GM11168 (cell line): ENCODE results near the gene MEAK7.

Experiments
- in situ Hi-C: fragments of 300-500 bp; cut with MboI; formaldehyde crosslinking; loops from one replicate; pipeline ENCODE4 v1.12.0; 2022; ENCODE audit warnings: low sequenced_read_pairs; ENCODE audit not compliant: unreplicated experiment

Gene MEAK7

DNA sequence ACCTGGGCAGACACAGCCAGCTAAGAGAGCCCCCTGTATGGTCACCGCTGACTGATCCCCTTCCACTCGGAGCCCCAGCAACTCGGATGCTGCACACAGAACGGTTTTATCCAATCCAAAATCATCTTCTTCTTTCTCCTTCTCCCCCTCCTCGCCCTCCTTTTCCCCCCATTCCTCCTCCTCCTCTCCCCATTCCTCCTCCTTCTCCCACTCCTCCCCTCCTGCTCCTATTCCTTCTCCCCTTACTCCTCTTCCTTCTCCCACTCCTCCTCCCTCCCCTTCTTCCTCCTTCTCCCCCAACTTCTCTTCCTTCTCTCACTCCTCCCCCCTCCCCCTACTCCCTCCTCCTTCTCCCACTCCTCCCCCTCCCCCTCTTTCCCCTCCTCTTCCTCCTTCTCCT lies 30.4 kb upstream of the MEAK7 start:
- in situ Hi-C loops: no loop called here

DNA sequence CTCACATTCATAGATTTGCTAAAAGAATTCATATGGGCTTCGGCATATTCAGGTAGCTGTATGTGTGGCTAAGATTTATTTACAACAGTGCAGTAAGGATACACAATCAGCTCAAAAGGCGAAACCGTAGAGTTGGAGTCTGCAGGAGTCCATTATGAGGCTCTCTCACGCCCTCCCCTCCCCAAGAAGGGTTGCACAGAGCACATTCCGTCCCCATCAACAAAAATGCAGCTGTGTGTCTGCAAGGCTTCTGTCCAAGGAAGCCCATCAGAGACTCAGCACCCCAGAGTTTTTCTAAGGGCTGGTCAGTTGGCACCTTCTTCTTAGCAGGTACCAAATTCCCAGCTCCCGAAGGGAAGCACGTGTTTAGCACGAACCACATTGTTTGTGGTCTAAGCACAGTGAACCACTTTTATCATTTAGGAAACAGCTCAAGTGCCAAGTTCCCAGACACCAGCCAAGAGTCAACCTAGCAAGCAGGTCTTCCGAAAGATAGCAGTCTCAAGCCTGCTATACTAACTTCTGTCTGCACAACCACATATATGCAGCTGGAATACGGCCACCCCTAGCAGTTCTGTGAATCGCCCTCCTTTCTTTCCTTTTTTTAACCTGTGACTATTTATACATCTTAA lies 28.5 kb upstream of the MEAK7 start:
- in situ Hi-C loops: no loop called here

DNA sequence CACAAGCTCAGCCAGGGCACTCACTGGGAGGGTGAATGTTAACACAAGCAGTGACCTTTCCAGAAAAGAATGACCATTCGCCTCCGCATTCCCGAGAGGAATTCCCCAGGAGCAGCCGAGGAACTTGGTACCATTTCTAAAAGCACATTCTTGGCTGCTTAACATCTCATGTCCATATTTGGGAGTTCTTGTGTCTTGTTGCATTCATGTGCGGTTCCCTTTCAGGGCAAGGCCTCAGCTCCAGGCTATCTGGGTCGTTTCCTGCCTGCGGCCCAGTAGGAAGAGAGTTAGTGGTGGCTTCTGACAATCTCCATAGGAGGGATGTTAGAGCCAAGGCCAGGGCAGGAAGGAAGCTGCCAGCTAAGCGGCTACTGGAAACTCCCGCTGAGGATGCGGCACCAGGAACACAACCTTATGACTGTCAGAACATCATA lies 27.8 kb upstream of the MEAK7 start:
- in situ Hi-C loops: no loop called here

DNA sequence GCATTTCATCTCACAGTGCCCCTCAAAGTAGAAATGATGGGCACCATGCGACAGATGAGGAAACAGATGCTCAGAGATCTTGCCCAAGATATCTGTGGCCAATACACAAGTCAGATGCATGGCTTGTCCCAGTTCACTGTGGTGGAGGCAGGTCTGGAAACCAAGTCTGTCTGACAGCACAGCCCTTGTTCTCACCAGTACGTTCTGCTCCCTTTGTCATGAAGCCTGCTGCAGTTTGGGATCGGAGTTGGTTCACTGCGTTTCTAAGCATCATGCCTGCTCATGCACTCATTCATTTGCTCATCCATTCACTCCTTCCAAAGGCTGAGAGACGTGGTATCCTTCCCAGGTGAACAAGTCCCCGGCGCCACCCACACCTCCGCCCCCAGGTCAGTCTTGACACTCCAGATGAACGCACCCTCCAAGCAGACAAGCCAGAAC lies 27.2 kb upstream of the MEAK7 start:
- in situ Hi-C loops: no loop called here

DNA sequence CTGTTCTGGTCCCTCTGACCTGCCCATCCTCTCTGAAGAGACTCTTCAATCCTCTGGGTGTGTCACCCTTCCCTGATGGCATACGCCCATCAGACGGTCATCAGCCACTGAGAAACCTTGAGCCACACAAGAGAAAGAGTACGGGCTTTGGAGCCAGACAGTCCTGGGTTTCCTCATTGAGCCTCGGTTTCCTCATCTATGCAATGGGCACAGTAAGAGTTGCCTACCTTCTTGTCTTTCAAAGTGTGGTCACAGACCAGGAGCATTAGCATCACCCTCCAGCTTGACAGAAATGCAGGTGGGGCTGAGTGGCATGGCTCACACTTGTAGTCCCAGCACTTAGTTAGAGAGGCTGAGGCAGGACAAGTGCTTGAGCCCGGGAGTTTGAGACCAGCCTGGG lies 26.1 kb upstream of the MEAK7 start:
- in situ Hi-C loops: no loop called here

DNA sequence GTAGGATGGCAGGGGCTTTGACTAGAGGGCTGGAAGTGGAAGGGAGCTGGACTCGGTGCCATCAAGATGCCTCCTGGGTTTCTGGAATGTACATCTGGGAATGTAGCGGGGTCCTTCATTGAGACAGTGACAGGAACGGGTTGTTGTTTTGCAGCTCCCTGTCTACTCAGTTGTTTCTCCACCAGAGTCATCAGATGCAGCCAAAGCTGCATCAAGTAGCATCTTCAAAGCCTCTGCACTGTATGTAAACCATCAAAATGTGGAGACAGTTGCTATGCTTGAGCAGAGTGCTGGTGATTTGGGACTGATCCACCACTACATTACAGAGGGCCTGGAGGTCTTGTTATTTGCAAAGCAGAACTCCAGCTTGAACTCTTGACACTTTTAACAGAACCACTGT lies 25.1 kb upstream of the MEAK7 start:
- in situ Hi-C loops: loop anchor here (10.0 kb wide), 1 partner anchor 45 kb away; no protein-coding TSS in a partner anchor

DNA sequence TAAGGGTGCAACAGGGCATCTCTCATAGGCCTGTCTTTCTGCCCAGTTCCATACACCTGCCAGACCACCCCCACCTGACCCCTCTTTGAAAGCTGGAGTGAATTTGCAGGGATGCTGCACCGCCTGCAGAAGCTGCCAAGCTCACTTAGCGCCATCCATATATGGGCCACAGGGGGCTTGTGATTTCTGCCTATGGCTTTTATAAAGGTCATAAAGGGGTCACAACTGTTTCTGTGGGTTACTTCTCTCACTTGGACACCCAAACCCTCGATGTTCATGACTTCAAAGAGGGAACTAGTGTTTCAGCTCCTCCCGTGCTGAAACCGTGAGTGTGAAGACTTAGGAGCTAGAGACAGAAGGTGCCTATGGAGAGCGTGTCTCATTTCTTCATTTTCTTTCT lies 23.9 kb upstream of the MEAK7 start:
- in situ Hi-C loops: loop anchor here (10.0 kb wide), 1 partner anchor 46 kb away; no protein-coding TSS in a partner anchor

DNA sequence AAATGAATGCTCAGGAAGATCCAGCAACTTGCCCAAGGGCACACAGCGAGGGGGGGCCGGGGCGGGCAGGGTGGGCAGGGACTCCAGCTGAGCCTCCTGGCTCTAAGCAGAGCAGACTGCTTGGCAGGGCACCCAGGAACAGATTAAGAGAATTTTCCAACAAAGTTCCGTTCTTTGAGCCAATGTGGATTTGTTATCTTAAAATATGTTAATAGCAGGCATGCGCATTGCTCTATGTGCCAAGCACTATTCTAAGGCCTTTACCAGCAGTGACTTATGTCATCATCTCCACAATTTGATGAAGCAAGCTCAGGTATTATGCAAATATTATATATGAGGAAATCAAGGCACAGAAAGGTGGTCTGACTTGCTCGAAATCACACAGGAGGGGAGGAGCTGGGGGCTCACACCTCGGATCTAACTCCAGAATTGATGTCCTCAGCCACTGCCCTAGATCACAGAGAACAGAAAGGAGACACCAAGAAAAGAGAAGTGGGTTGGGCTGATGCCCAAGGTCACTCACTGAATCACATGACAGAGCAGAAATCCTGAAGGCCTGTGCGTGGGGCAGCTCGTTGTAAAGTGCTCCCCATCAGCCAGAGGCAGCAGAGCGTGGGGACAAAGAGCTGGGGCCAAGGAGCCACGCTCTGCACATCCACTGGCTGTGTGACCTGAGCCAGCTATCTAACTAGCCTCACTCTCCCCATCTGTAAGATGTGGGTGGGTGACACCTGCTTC lies 23.2 kb upstream of the MEAK7 start:
- in situ Hi-C loops: loop anchor here (10.0 kb wide), 1 partner anchor 47 kb away; no protein-coding TSS in a partner anchor

DNA sequence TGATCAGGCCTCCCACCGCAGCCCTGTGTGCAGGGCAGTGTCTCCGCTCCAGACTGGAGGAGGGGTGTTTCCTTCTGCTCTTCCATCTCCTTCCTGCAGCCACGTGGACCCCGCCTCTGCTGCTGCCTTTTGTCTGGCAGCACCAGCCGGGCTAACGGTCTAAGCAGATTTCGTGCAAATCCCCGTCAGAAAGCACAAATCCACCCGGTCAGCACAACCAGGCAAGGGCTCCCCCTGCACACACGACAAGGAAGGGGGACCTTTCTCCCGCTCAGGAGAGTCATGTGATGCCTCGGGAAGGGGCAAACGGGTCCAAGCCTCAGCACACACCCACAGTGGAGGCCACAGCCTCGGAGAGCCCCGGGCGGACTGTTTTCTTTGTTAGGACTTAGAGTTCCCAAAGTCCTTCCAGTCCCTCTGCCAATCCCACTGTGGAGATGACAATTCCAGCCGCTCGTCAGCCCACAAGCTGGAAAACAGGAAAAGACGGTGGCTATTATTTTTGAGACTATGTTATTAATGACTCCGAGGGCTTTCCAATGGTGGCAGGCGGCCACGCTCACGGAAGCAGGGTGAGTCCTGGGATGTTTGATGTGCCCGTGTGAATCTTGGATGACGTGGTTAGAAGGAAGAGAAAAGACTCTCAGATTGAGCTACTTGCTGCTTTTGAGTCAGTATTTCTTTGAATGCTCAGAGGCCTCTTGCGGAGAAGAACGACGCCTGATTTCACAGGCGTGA lies 22.5 kb upstream of the MEAK7 start:
- in situ Hi-C loops: loop anchor here (10.0 kb wide), 1 partner anchor 48 kb away; no protein-coding TSS in a partner anchor

DNA sequence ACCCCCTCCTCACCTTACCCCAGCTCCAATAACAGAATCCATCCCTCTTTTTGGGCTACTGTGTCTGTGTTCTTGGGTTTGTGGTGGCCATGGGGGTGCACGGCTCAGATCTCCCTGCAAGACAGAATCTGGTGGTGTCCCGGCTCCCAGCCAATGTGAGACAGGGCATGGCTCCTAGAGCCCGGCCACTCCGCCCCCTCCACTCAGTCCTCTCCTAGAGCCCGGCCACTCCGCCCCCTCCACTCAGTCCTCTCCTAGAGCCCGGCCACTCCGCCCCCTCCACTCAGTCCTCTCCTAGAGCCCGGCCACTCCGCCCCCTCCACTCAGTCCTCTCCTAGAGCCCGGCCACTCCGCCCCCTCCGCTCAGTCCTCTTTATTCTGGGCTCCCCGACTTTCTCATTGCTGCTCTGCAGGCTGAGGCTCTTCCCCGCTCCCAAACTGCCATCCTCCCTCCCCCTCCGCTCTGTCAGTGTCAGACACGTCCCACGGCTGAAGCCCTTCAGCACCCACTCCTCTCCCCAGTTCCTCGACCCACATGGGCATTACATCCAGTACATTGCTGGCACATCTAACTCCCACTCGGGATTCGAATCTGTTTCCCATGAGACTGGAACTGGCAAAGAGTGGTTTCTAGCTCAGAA lies 20.6 kb upstream of the MEAK7 start:
- in situ Hi-C loops: loop anchor here (10.0 kb wide), 1 partner anchor 50 kb away; no protein-coding TSS in a partner anchor

DNA sequence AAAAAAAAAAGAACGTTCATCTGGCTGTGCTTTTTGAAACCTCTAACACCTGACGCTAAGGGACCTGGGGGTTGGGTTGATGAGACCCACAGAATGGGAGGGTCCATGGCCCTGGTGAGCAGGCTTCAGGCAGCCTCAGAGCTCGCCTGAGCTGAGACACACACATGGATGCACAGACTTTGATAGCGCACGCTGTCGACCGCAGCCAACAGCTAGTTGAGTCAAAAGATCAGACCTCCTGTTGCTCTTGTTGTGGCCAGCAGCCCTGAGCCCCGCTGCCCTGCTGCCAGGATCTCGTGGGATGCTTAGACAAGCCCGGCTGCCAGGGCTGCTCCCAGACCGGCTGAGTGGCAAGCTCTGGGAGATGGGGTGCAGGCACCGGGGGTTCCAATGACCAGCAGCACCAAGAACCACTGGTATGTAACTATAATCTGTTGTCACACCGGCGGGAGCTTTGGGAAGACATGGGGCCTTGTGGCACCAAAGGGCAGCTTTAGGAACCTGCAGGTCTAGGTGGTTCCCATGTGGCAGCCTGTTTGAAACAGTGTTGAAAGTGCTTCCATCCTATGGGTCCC lies 20.0 kb upstream of the MEAK7 start:
- in situ Hi-C loops: loop anchor here (10.0 kb wide), 1 partner anchor 50 kb away; no protein-coding TSS in a partner anchor

DNA sequence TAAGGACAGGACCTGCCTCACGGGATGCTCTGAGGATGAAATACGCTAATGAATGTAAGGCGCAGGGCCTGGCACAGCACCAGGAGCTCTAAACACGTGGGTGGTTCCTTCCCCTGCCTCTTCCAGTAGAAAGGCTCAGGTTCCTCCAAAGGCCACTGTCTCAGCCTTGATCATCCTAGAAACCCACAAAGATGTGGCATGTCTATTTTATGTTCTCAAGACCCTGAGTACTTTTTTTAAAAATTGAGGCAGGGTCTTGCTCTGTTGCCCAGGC lies 17.0 kb upstream of the MEAK7 start:
- in situ Hi-C loops: loop anchor here (10.0 kb wide), 1 partner anchor 53 kb away; no protein-coding TSS in a partner anchor

DNA sequence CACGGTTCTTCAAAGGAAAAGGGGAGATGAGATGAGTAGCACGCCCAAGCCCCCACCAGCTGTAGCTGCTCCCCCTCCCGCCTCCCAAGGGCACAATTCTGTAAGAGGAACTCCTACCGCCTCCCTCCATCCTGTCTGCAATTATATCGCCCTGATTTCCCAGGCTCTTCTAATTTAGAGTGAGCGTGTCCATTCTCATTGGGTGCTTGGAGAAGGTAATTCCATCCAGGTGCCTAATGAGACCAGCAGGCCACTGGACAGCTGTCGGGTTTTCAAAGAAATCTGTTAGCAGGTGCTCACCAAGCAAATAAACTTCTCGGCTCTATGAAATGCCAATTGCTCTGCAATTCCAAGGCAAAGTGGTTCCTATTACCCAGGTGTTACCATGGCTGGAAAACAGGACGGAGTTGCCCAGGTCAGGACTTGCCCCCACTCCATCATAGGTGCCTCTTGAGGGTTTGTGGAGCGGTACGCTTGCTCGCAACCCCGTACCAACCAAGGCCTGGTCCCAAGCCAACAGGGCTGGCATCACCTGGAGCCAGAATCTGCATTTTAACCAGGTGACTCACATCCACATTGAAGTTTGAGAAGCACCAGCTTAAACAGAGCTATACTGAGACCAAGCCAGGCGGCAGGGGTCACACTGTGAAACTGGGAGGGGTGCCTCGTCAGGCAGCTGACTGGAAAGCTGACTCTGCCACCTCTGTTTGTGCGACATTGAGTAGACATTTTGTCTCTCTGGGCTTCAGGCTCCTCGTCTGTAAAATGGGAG lies 16.5 kb upstream of the MEAK7 start:
- in situ Hi-C loops: loop anchor here (10.0 kb wide), 1 partner anchor 54 kb away; no protein-coding TSS in a partner anchor

DNA sequence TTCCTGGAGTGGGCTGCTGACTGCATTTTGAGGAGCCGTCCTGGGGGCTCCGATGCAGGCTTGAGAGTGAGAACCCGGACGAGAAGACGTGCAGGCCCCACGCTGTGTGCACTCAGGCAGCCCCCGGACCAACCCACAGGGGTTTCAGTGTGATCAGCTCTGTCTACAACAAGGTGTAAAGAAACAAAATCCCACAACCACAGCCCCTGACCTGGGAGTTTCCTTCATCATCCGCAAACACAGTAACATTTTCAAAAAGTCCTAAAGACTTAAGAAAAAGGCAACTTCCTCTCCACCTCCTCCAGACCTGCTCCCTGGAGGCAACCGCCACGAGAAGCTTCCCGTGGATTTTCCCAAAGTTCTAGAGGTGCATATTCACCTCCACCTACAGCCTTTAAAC lies 15.4 kb upstream of the MEAK7 start:
- in situ Hi-C loops: loop anchor here (10.0 kb wide), 2 partner anchors 55 to 225 kb away; no protein-coding TSS in a partner anchor

DNA sequence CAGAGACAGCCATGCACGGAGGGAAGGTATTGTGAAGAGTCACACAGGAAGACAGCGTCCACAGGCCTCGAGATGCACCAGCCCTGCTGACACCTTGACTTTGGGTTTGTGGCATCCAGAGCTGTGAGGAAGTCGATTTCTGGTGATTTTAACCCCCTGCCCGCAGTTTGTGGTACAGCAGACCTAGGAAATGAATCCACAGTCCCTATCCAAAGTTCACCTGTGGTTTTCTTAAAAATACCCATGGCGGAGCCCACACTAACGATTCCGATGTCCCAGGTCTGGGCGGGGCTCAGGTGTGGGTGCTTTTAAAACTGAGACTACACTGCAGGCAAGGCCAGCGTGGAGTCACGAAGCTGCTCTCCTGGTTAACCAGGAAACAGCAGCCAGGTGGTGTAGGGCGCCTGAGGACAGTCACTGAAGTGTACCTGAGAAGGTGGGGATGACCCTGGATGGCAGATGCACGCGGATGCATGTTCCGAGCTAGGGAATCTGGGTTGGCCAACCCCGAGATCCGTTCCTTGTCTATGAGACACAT lies 14.4 kb upstream of the MEAK7 start:
- in situ Hi-C loops: loop anchor here (10.0 kb wide), 1 partner anchor 226 kb away; no protein-coding TSS in a partner anchor

DNA sequence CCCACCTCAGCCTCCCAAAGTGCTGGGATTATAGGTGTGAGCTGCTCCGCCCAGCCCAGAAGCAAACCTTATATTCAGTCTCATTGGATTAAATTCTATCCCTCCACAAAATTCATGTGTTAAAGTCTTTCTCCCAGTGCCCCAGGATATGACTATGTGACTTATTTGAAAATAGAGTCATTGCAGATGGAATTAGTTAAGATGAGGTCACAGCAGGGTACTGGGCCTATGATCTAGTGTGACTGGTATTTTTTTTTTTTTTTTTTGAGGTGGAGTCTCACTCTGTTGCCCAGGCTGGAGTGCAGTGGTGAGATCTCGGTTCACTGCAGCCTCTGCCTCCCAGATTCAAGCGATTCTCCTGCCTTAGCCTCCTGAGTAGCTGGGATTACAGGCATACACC lies 13.8 kb upstream of the MEAK7 start:
- in situ Hi-C loops: loop anchor here (10.0 kb wide), 1 partner anchor 227 kb away; no protein-coding TSS in a partner anchor

DNA sequence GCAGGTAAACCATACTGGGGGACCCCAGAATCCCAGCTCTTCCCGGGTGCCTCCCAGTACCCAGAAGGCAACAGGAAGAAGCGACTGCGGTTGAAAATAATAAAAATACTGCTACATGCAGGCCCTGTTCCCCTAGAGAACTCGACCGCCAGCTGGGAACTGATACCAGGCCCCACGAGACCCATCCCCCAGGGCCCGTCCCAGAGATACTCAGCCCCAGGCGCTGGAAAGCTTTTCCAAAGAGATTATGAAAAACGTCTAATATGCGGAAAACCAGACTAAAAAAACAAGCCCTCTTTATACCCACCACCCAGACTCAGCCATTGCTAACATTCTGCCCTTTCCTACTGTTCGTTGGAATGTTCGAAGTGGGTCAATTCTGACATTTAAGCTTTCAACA lies 12.9 kb upstream of the MEAK7 start:
- in situ Hi-C loops: loop anchor here (10.0 kb wide), 1 partner anchor 227 kb away; no protein-coding TSS in a partner anchor

DNA sequence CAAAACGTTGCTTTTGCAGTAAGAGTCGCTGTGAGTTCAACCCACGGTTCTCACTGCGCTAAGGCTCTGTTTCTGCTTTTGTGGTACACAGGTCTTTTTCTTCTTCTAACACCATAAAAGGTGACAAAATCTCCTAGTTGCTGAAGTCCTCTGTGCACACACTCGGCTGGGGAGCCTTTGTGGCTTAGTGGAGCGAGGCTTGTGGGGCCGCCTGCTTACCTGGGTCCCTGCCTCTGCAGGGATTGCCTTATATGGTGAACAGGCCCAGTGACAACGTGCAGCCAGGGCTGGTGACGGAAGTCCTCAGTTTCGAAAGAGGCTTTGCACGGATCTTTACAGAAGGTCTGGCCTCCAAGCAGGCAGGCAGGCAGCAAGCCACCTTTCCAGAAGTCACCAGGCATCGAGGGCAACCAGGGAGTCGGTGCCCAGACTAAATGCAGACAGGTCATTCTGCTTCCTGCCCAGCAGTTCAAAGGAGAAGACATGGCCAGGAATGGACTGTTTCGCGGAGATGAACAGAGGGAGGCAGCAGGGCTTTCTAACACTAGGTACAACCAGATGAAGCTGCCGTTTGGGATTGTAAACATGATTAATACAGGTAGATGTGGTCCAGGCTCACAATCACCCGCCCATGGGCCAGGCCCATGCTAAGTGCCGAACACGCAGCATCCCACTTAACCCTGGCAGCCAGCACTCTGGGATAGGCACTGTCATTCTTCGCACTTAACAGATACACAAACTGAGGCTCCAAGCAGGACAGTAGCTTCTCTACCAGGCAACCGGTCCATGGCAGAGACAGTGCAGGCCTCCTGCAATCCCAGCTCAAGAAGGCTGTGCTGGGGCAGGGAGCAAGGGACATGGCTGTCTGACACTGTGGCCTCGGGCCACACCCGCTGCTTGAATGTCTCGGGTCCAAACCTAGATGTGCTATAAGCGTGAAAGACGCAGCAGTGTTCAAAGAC lies 10.7 kb upstream of the MEAK7 start:
- in situ Hi-C loops: loop anchor here (5.0 to 10.0 kb wide), 2 partner anchors 102 to 230 kb away; partner anchors contain the start of gene COTL1
